ENCODE results near the gene CSKMT.

The CSKMT gene

GRCh38 chr11:62712276-62712812 lies 47.2 kb downstream of the CSKMT start:
- DNase-seq (ENCODE audit: low read depth), result no peak
- no peak overlapping the region for H3K4me3 ChIP-seq (ENCODE audit: low read depth, low read length)

- DNase-seq (ENCODE audit: low read depth), result no peak
- H3K4me3 ChIP-seq (ENCODE audit: low read depth, low read length), result no peak overlapping the region
Observed at GRCh38 chr11:62712861-62713260, 47.7 kb downstream of the CSKMT start.

DNA sequence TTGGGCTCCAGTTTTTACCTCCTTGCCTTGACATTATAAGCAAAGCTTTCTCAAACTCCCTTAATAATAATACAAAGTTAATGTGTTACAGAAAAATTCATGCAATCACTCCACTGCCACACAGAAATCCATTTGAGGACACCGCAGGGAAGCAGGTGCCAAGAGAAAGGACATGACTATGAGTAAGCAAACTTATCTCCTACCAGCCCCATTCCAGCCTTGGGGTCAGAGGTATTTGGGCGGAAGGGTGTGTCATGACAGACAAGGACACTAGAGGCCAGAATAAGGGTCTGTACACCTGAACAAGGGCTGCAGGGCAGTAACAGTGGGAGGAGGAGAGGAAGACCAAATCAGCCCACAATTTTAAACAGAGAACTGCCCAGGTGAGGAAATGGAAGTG lies 48.2 kb downstream of the CSKMT start:
- no peak overlapping the region for H3K4me3 ChIP-seq (ENCODE audit: low read depth, low read length)
- no peak for DNase-seq (ENCODE audit: low read depth)

DNA sequence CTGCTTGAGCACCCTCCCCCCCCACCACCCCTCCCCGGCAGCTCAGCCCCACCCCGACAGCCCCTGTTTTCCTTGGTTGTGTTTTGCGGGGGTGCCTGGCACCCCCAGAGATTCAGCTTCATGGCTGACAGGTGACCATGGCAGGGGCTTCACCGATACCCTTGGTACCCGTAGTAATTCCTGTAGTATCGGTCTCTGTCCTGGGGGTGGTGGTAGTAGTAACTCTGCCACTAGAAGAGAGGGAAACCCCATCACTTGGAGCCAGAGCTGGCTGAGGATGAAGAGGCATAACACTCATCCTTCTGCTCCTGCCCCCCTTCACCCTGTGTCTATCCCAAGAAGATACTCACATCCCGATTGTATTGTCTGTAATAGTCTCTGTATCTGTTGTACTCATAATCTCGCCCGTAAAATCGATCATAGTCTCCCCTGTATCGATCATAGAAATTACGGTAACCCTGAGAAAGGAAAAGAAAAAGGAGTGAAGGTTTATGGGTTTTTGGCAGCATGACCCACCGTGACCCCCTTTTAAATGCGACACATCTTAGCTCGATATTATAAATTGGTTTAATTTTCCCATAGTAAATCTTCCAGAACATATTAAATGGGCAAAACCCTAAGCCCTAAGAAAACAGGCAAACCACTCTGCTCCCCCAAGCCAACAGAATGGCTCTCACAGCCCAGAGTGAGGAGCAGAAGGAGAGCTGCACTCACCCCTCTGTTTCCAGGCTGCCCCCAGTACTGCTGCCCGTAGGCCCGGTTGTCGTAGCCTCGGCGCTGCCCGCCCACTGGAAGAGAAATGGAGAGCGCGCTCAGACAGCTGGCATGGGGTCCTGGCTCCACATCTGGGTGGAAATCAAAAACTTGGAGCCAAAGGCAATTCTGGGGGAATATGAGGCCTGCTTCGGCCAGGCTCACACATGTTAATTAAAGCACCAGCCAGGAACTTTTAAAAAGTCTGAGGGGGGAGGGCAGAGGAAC lies 50.3 kb downstream of the CSKMT start:
- DNase-seq (ENCODE audit: low read depth), result no peak
- H3K4me3 ChIP-seq (ENCODE audit: low read depth, low read length), result no peak overlapping the region

GRCh38 chr11:62716206-62716605 lies 51.1 kb downstream of the CSKMT start:
- no peak overlapping the region for H3K4me3 ChIP-seq (ENCODE audit: low read depth, low read length)
- no peak for DNase-seq (ENCODE audit: low read depth)

DNA sequence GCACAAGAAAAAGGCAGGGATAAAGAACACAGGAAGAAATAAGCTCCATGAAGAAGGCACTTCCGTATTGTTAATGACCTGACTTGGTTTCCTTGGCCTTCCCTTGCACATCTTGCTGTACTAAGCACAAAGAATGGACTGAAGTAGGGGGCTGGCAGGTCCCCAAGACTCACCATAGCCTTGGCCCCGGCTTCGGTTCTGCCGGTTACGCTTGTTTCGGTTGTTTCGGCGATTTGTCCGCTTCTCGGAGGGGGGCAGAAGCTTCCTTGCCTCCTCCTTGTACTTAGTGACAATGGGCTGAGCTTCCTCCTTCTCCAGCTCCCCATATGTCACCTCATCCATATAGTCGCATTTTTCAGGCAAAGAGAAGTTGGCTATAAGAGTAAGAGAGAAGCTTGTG lies 51.7 kb downstream of the CSKMT start:
- DNase-seq (ENCODE audit: low read depth), result no peak
- no peak overlapping the region for H3K4me3 ChIP-seq (ENCODE audit: low read depth, low read length)

Measured in skeletal muscle cell (primary cell).